GM10847 (cell line): Measurements from ENCODE around the gene PDE6B.

Experiments used
- POLR2A ChIP-seq: IDR thresholded peaks from 2 replicates; pipeline ENCODE4 v1.6.1; 2011; ENCODE audit not compliant: insufficient read length; ENCODE audit errors: extremely low read depth

The PDE6B gene

GRCh38 chr4:705278-706082 lies 80.1 kb downstream of the PDE6B start, which contains the start of gene PCGF3:
Gene PCGF3 (plus strand): TSS chr4:705832. CDS start chr4:733681, 27,849 bp downstream.
- TF ChIP-seq POLR2A: peak; percentile 31

GRCh38 chr4:706834-707598 lies 81.6 kb downstream of the PDE6B start:
- TF ChIP-seq POLR2A: no peak

- no peak for TF ChIP-seq POLR2A
Observed at GRCh38 chr4:707929-708630, 82.7 kb downstream of the PDE6B start.

- no peak for TF ChIP-seq POLR2A
Observed at GRCh38 chr4:708631-708933, 83.2 kb downstream of the PDE6B start.

GRCh38 chr4:709348-709747 lies 84.0 kb downstream of the PDE6B start:
- no peak for TF ChIP-seq POLR2A

- no peak for TF ChIP-seq POLR2A
Observed at GRCh38 chr4:710116-710515, 84.7 kb downstream of the PDE6B start.

GRCh38 chr4:710916-711315 lies 85.5 kb downstream of the PDE6B start:
- no peak for TF ChIP-seq POLR2A

GRCh38 chr4:712093-712492 lies 86.7 kb downstream of the PDE6B start:
- TF ChIP-seq POLR2A: no peak

GRCh38 chr4:712916-713632 lies 87.7 kb downstream of the PDE6B start:
- TF ChIP-seq POLR2A: no peak

GRCh38 chr4:714087-714486 lies 88.7 kb downstream of the PDE6B start:
- TF ChIP-seq POLR2A: no peak

GRCh38 chr4:717601-718320 lies 92.4 kb downstream of the PDE6B start:
- no peak for TF ChIP-seq POLR2A

GRCh38 chr4:718460-718859 lies 93.1 kb downstream of the PDE6B start:
- TF ChIP-seq POLR2A: no peak
